Activated CD4-positive, alpha-beta T cell treated with anti-CD3 and anti-CD28 coated beads for 24 hours (primary cell): Measurements from ENCODE around the gene GRN.
A peak's percentile ranks its signal among the peaks of the same experiment; 100 is the strongest.

Experiments
- DNase-seq, 2 donors: peaks; one replicate each; pipeline ENCODE4 v3.0.0-alpha.2; 2020; ENCODE audit warnings: low read depth in 2 of 2

The GRN gene

DNA sequence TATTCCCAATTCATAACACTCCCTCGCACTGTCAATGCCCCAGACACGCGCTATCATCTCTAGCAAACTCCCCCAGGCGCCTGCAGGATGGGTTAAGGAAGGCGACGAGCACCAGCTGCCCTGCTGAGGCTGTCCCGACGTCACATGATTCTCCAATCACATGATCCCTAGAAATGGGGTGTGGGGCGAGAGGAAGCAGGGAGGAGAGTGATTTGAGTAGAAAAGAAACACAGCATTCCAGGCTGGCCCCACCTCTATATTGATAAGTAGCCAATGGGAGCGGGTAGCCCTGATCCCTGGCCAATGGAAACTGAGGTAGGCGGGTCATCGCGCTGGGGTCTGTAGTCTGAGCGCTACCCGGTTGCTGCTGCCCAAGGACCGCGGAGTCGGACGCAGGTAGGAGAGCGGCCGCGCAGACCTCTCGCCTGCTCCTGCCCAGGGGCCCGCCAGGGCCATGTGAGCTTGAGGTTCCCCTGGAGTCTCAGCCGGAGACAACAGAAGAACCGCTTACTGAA is at the start of gene GRN:
Gene GRN (plus strand): TSS at position 364 of the 515 bp plus-strand sequence. CDS start 3,863 bp downstream, outside the sequence.
- DNase-seq = peak; percentile 74 to 79

DNA sequence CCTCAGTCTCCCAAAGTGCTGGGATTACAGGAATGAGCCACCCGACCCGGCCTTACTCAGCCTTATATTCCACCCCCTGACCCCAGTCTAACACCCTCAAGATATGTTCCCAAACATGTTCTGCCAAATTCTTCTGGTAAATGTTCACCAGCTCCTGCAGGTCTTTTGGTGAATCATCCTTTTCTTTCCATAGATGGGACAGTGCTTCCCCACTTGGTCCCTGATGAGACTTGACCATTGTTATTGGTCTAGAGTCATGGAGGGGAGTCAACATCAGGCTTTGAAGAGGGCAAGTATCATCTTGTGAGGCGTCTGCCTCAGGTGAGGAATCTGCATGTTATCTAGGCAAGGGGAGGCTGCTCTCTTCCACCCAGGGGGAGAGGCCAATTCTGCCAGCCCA is 47.1 kb upstream of the GRN start:
- DNase-seq = no peak

DNA sequence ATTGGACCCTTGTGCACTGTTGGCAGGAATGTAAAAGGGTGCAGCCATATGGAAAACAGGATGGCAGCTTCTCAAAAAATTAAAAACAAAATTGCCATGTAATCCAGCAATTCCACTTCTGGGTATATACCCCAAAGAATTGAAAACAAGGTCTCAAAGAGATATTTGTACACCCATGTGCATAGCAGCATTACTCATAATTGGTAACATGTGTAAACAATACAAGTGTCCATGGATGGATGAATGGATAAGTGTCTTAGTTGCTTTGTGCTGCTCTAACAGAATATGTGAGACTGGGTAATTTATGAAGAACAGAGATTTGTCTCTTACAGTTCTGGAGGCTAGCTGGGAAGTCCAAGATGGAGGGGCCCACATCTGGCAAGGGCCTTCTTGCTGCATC is 40.5 kb upstream of the GRN start:
- DNase-seq = no peak

DNA sequence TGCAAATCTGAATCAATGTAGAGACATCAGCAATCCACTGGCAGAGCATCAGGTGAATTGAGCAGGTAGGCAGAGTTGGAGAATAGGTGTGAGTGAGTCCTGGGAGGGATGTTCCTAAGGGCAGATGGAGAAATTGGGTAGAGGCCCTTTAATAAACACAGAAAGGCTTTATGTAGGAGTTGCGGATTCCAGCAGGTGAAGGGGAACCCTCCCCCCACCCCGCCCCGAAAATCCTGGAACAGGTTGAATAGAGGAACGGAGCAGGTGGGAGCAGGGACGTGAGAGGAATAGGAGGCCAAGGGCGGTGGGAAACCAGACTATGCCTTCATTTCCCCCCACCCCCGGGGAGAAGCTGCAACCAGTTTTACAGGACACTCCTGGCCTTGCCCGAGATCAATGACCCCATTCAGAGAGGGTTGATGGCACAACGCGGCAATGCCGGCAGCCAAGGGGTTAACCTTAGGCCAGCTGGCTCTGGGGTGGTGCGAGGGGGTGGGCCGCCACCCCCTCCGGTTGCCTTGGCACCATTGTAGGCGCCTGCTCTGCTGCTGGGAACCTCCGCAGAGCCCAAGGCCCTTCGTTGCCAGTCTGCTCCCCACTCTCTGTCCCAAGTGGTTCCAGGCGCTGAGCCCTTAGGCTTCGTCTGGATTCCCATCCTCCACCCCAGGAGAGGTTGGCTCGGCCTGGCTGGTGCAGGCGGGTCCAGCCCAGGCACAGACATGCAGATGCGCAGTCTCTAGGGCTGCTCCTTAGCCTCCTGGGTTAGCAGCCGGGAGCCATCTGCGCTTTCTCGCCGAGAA is 37.5 kb upstream of the GRN start:
- no peak for DNase-seq

DNA sequence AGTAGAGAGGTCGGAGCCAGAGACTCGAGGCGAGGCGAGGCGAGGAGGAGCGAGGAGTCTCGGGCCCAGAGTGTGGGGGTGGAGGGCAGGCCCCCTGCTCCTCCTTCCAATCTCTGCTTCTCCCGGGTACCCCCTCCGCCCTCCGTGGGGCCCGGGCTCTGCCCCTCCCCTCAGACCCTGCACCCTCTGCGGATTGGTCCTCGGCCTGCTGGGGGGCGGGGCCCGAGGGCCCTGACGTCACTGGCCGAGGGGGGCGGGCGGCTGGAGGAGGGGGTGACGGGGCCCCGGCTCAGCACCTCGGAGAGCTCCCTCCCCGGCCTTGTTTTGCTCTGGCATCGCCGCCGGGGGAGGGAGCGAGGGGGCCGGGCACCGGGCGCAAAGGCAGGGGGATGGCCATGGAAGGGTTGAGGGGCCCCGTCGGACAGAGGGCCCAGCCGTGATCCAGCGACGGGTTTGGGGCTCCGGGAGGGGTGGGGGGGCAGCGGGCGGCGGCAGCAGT is 36.7 kb upstream of the GRN start, which contains the start of gene RUNDC3A:
Gene RUNDC3A (plus strand): TSS at position 282 of the 499 bp plus-strand sequence. CDS start 232 bp downstream, outside the sequence.
- DNase-seq = peak; percentile 70 to 73

DNA sequence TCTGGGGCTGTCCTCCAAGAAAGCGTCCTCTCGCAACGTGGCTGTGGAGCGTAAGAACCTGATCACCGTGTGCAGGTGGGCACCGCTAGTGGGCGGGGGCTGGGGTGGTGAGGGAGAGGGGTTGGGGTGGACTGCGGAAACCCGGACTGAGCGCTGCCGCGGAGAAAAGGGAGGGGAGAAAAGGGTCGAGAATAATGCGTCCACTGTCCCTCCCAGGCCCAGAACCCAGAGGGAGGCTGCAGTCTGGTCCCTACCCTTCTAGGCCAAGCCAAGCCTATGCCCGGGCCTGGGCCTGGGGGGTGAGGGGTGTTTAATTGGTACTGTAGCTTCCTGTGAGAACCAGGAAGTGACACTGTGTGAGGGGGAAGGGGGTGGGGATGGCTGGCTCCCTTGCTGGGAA is 36.2 kb upstream of the GRN start:
- DNase-seq = no peak

DNA sequence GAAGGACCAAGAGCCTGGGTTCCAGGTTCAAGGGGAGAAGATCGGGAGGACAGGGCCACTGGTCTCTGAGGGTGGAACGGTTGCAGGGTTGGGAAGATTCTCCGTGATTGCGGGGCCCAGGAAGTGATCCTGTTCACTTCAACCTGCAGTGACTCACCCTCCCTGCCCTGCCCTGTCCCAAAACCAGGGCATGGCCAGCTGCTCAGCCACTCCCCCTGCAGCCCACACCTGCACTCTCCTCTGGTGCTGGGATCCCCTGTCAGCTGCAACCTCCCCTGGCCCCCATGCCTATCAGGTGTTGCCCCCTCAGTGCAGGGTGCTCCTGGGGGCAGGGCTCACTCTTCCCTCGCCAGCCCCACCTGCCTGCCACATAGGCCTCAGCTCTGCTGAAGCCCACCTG is 35.6 kb upstream of the GRN start:
- no peak for DNase-seq

DNA sequence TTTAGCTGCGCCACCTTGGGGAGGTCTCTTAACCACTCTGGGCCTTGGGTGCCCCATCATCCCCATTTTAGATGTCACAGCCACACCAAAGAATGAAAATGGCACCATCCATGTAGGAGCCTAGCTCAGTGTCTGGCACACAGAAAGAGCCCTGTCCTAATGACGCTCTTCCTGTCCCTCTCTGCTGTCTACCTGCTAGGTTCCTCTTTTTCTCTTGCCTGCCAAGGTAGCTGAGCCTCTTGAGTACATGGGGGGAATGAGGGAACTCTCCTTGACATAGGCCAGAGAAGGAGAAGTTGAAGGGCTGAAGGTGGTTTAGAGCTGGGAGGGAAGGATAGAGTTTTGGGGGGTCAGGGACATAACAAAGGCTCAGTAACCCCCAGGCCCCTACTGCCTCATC is 34.9 kb upstream of the GRN start:
- no peak for DNase-seq

DNA sequence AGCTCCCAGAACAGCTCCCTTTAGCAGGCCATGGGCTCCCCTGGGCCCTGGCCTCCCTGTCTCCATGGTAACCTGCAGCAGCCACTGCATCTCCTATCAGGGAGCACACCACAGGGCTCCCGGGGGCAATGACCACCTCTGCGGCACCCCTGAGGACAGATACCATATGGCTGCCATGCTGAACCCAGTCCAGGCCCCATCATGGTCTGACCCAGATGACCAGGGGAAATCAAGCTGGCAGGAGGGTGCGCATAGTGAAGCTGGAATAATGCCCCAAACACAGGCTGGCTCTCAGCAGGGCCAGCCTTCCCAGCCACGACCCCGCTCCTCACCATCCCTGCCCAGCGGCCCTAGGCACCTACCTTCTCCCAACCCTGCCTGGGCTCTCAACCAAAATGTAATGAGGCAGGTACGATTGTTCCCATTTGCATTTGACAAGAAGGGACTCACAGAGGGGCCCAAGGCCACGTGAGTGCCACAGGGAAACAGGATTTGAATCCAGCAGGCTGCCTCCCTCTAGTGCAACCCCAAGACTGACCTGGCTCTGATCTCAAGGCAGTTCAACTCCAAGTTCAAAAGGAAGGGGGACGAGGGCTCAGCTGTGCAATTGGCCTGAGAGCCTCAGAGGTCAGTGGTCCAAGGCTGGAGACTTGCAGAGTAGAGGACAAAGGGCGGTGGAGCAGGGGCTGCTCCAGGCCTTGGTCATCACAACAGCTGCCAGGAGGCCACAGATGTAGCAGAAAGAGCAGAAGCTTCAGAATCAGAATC is 34.3 kb upstream of the GRN start:
- no peak for DNase-seq

DNA sequence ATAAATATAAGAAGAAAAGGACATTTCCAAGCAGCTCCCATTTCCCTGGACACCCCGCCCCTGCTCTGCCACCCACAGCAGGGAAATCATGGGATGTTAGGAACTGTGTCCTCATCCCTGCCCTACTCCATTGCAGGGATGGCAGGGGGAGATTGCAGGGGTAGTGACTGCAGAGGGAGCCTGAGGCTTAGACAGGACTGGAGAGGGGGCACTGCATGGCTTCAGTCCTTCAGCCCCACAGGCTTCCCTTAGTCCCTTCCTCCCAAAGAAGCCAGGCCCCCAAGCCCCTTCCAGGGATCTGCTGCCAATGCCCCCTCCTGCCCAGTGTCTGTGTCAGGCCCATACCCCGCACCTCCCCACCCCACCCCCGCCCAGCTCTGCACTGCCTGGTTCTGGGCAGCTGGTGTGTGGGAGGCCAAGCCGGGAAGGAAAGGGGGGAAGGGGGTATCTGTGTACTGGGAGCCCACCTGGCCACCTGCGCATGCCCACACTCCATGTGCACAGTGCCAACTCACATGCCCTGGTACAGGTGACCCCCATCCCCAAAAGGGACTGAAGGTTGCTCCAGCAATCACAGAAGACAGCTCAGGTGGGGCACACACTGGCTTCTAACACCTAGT is 33.4 kb upstream of the GRN start:
- no peak for DNase-seq

DNA sequence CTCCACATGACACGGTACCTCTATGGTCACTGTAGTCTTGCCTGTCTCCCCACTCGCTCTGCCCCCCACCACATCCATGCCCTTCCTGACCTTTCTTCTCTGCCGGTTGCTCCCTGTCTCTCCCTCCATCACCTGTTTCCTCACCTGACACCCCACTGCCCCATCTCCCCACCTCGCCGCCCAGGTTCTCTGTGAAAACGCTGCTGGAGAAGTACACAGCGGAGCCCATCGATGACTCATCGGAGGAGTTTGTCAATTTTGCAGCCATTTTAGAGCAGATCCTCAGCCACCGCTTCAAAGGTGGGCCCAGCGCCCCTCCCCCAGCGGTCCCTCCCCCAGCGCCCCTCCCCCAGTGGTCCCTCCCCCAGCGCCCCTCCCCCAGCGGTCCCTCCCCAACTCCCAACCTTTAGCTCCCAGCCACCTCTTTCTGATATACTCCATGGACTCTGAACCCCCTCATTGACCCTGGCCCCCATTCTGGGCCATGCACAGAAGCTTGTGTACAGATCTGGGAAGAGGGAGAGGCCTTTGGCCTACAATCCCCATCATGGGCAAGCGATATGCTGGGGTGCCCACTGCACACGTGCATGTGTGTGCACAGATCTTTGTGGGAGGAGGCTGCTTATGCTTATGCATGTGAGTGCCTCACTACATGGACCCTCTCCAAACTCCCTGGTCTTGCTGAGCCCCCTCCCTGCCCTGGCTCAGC is 32.6 kb upstream of the GRN start:
- DNase-seq = no peak

DNA sequence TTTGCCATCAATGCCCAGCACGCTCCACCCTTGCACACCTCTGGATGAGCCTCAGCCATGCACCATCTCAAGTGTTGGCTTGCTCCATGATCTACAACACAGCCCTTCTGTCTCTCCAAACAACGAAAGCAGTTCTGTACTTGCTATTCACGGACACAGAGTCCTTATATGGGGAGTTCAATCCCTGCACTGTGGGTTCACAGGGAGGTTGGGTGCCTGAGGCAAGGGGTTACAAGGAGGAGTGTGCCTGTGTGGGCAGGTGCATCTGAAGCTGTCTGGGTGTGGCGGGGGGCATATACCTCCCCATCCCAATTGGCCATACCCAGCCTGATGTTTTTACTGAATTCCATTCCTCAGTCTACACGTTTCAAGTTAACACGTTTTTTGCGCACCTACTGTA is 31.1 kb upstream of the GRN start:
- no peak for DNase-seq

DNA sequence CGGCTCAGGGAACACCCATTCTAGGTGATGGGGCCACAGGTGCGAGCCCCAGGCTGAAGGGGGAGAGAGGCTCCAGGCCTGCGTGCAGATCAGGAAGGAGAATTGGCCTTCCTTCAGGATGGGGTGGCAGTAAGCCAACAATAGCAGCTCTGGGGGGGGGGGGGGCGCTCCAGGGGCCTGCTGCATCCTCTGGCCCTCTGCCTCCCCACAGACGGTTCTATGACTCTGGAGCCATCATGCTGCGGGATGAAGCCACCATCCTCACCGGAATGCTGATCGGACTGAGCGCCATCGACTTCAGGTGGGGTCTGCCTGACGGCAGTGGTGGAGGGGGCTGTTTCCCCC is 30.6 kb upstream of the GRN start:
- DNase-seq = no peak

DNA sequence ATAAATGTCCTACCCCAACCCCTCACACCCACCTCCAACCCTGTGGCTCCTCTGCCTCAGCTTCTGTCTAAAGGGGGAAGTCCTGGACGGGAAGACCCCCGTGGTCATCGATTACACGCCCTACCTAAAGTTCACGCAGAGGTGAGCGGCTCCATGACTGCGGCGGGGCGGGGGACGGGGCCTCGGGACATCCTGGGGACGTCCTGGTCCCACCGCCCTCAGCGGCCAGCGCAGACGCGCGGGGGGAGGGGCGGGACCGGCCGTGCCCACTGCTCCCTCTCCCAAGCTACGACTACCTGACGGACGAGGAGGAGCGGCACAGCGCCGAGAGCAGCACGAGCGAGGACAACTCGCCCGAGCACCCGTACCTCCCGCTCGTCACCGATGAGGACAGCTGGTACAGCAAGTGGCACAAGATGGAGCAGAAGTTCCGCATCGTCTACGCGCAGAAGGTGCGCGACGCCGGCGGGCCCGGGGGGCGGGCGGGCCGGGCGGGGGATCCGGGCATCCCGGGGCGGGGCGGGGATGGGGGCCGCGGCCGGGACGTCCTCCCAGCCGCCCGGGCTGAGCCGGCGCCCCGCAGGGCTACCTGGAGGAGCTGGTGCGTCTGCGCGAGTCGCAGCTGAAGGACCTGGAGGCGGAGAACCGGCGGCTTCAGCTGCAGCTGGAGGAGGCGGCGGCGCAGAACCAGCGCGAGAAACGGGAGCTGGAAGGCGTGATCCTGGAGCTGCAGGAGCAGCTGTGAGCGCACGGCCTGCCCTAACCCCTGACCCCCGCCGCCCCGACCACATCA is 30.0 kb upstream of the GRN start:
- DNase-seq = peak in 1 of 2 donors; percentile 49

DNA sequence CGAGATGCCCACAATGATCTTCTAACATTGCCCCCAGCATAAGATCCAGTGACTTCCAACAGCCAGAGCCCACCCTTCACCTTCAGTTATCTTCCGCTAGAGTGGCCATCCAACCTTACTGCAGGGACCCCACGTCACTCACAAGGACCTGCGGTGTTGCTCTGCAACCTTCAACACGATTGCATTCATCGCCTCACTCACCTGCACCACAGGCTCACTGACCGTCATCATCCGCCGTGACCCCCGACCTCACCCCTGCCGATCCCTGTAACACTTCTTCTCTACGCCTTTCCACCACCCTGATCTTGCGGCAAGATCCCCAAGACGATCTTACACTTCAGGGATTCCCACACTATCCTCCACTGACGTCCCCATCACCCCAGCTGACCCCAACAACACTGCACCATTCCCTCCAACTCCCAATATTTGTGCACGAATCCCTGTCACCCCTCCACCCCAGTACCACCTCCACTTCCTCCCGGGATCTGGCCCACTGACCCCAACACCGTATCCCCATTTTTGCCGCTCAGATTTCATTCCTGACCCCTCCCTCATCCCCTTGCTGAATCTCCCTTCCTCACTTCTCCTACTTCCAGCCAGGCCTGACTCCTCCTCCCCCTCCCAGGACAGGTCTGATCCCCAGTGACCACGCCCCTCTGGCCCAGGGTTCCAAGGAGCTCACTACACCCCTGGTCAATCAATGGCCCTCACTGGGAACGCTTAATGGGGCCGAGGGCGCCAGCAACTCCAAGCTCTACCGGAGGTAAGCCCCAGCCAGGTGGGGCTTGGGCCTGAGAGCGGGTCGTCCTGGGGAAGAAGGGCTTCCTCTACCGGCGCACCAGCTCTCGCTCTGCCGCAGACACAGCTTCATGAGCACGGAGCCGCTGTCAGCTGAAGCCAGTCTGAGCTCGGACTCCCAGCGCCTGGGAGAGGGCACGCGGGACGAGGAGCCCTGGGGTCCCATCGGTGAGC is 29.1 kb upstream of the GRN start:
- no peak for DNase-seq

DNA sequence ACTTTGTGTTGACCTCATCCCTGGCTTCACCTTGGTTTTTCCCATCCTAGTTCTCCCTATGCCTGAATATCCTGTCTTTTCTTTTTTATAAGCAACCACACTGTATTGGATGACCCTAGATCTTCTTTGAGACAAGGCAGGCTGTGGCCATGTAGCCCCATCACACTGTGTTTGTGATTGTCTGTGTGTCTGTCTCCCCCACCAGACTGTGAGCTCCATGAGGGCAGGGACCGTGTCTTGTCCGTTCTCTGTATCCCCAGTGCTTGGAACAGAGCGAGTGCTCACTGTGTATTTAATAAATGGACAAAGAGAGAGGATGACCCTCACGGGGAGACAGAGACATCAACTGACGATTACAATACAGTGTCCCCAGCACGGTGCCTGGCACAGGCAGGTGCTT is 27.6 kb upstream of the GRN start:
- no peak for DNase-seq

DNA sequence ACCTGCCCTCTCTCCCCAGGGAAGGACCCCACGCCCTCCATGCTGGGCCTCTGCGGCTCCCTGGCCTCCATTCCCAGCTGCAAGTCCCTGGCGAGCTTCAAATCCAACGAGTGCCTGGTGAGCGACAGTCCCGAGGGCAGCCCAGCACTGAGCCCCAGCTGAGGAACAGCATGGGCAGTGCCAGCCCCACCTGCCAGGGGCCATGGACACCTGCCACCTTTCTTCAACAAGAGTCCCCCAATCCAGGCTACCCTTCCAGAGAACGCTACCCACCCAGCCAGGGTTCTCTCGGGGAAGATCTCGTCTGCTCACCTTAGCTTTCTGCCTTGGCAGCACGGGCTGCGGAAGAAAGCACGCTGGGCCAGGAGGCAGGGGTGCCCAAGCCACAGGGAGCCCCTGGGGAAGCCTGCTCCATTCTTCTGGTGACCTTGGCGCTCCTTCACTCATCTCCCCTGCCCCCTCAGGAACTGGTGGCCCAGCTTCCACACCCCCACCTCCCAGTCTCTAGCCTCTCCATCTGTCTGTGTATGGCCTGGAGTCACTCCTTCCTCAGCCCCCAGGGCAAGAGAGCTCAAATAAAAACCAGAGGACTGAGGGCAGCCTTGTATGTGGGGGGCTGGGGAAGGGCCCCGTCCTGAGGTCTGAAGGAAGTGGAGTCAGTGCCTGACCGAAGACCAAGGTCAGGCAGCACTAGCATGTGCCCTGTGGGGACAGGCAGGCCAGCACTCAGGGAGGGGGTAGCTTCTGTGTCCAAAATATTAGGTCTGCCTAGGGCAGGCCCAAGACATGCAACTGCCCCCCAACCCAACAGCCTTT is 26.8 kb upstream of the GRN start:
- no peak for DNase-seq

DNA sequence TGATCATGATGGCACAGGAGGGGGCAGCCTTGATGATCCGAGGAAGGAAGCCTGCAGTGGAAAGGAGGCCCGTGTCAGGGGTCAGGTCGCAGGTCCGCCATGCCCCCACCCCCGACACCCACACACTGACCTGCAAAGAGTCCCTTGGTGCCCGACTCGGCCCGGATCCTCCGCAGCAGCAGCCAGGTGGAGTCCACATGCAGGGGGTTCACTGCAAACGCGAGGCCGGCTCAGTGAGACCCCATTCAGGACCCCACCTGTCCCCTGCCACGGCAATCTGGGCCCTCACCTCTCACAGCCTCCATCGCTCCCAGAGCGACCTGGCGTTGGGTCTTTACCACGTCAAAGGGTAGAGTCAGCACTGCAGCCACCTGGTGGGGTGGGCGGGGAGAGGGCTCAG is 25.0 kb upstream of the GRN start:
- DNase-seq = no peak
